Endothelial cell of umbilical vein (primary cell): Measurements from ENCODE around the gene ETV3L.

Experiments
- EZH2 ChIP-seq: IDR thresholded peaks from 2 replicates; pipeline ENCODE4 v1.6.1; 2012; ENCODE audit warnings: borderline replicate concordance, low read depth, mild to moderate bottlenecking, moderate library complexity, low read length, inconsistent platforms; ENCODE audit not compliant: severe bottlenecking
- GATA2 ChIP-seq: IDR thresholded peaks from 2 replicates; pipeline ENCODE4 v1.7.0; 2011; ENCODE audit warnings: low read depth, mild to moderate bottlenecking, moderate library complexity, mixed read lengths, low read length; ENCODE audit not compliant: insufficient read length, insufficient read depth
- JUN ChIP-seq: IDR thresholded peaks from 2 replicates; pipeline ENCODE4 v1.6.1; 2011; ENCODE audit warnings: borderline replicate concordance, low read depth; ENCODE audit not compliant: insufficient read length, insufficient read depth
- MYC ChIP-seq: IDR thresholded peaks from one replicate; pipeline ENCODE4 v1.6.1; 2011; ENCODE audit warnings: mild to moderate bottlenecking, low read depth, low read length
- POLR2A ChIP-seq: IDR thresholded peaks from 2 replicates; pipeline ENCODE4 v1.6.1; 2012; ENCODE audit warnings: low read depth, mild to moderate bottlenecking, control low read depth, low read length
- POLR2AphosphoS5 ChIP-seq: IDR thresholded peaks from 2 replicates; pipeline ENCODE4 v1.6.1; 2012; ENCODE audit warnings: low read depth, mild to moderate bottlenecking, control low read depth, low read length, moderate library complexity; ENCODE audit not compliant: insufficient read depth
- TF ChIP-seq, protein P1 (sequence below), 2 donors: IDR thresholded peaks; 1 replicate in 1 of 2; 2 replicates in 1 of 2; pipeline ENCODE4 v1.5.1; 2011; ENCODE audit warnings: low read length in 2 of 2, mild to moderate bottlenecking in 2 of 2, moderate library complexity in 2 of 2, control low read depth in 1 of 2, inconsistent platforms in 1 of 2, low read depth in 1 of 2; ENCODE audit not compliant: insufficient read depth in 1 of 2; ENCODE audit errors: extremely low read depth in 1 of 2
- TF ChIP-seq, protein P2 (sequence below): IDR thresholded peaks from 2 replicates; pipeline ENCODE4 v1.6.1; 2011; ENCODE audit not compliant: insufficient read depth, insufficient read length

DNA sequence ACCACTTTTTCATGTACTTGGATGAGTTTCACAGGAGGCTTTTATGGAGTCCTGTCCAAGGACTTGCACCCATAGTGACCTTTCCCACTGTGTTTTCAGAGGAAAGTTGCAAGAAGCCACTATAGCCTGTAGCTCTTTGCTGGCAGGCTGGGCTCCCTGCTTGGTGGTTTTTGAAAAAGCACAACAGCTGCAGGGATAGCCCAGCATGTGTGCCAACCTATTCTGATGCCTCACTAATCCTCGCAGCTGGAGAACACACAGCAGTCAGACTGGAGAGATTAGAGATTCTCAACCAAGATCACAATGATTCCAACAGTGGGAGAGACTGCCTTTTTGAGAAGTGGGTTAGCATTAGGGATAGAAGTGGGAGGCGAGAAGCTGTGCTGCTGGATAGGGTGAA, 30.0 kb downstream of the ETV3L start:
- TF ChIP-seq, protein P1, sequence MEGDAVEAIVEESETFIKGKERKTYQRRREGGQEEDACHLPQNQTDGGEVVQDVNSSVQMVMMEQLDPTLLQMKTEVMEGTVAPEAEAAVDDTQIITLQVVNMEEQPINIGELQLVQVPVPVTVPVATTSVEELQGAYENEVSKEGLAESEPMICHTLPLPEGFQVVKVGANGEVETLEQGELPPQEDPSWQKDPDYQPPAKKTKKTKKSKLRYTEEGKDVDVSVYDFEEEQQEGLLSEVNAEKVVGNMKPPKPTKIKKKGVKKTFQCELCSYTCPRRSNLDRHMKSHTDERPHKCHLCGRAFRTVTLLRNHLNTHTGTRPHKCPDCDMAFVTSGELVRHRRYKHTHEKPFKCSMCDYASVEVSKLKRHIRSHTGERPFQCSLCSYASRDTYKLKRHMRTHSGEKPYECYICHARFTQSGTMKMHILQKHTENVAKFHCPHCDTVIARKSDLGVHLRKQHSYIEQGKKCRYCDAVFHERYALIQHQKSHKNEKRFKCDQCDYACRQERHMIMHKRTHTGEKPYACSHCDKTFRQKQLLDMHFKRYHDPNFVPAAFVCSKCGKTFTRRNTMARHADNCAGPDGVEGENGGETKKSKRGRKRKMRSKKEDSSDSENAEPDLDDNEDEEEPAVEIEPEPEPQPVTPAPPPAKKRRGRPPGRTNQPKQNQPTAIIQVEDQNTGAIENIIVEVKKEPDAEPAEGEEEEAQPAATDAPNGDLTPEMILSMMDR (IDR thresholded peaks at IDR 0.05; ENCODE audit: extremely low read depth in 1 of 2, insufficient read depth in 1 of 2, low read depth in 1 of 2, low read length in 2 of 2), result no peak
- TF ChIP-seq, protein P2, sequence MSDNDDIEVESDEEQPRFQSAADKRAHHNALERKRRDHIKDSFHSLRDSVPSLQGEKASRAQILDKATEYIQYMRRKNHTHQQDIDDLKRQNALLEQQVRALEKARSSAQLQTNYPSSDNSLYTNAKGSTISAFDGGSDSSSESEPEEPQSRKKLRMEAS, result no peak
- TF ChIP-seq POLR2A (no peak), MYC (no peak), JUN (no peak), EZH2 (no peak), POLR2AphosphoS5 (no peak), GATA2 (no peak)
